GM12878 (cell line): Measurements from ENCODE around the gene GMIP. TPM values are rescaled to one million over a fixed set of nuclear protein-coding genes. Genes with fewer than 3 reads are reported as not detected.

Experiments
- ATAC-seq: fragments of 200-7000 bp; cut with Tn5 transposase; 3 replicates; pipeline ENCODE4 v1.9.1; 2020; ENCODE audit warnings: mild to moderate bottlenecking, moderate library complexity
- BruUV-seq: library from RNA; stranded (reverse); fragments of 400-500 nt; replicated peaks from 2 replicates; lab custom pipeline; 2021; lab: Mats Ljungman, UMichigan
- CTCF ChIA-PET: fragments of 300-600 bp; sonication (Branson Sonifier 250); formaldehyde crosslinking; extraction: SDS; loops from one replicate; lab custom pipeline; 2021; ENCODE audit warnings: inconsistent platforms; lab: Yijun Ruan, JAX
- POLR2A ChIA-PET: fragments of 350-600 bp; formaldehyde crosslinking; extraction: SDS; loops from one replicate; lab custom pipeline; 2021; ENCODE audit warnings: inconsistent platforms; lab: Charles Lee
- RAD21 ChIA-PET: fragments of 300-600 bp; sonication (Branson Sonifier 250); formaldehyde crosslinking; loops from one replicate; lab custom pipeline; 2023; ENCODE audit warnings: antibody characterized with exemption; ENCODE audit not compliant: unreplicated experiment; lab: Charles Lee
- SMC1A ChIA-PET: fragments of 300-600 bp; sonication (Branson Sonifier 250); formaldehyde crosslinking; loops from one replicate; lab custom pipeline; 2023; ENCODE audit not compliant: unreplicated experiment, uncharacterized antibody; lab: Charles Lee
- DNase-seq: peaks from one replicate; pipeline ENCODE4 v3.0.0-alpha.2; 2011; ENCODE audit warnings: low read depth, low spot score
- FAIRE-seq: peaks from 3 replicates; lab custom pipeline; 2011; peaks lifted over from hg19 to GRCh38; lab: Jason Lieb, UNC
- H2AFZ ChIP-seq: 2 replicates; pipeline ENCODE4 v1.6.0; 2011; ENCODE audit warnings: low read depth, low read length, control low read depth; ENCODE audit not compliant: control insufficient read depth
- H3K27ac ChIP-seq: 2 replicates; pipeline ENCODE4 v1.5.1; 2011; ENCODE audit warnings: control low read depth; ENCODE audit not compliant: control insufficient read depth, insufficient read depth
- H3K27me3 ChIP-seq, 2 experiments: replicated peaks in 1 of 2; 2 replicates each; pipeline versions ENCODE4 v1.6.0 to v1.6.1; 2011; ENCODE audit warnings: low read length in 1 of 2; ENCODE audit not compliant: control insufficient read depth in 2 of 2, insufficient read depth in 2 of 2
- H3K36me3 ChIP-seq, 2 experiments: 2 replicates each; pipeline ENCODE4 v1.5.1; 2011; ENCODE audit warnings: low read length in 1 of 2; ENCODE audit not compliant: control insufficient read depth in 2 of 2, insufficient read depth in 2 of 2
- H3K4me1 ChIP-seq: 2 replicates; pipeline ENCODE4 v1.6.1; 2011; ENCODE audit warnings: mild to moderate bottlenecking, low read length, moderate library complexity, mixed read lengths; ENCODE audit not compliant: control insufficient read depth, insufficient read depth
- H3K4me2 ChIP-seq: 2 replicates; pipeline ENCODE4 v1.6.0; 2011; ENCODE audit warnings: control low read depth; ENCODE audit not compliant: control insufficient read depth, insufficient read depth
- H3K4me3 ChIP-seq: fragments of 200-600 bp; sonication (generic); 2 replicates; pipeline ENCODE4 v1.5.1; 2016
- H3K79me2 ChIP-seq: 2 replicates; pipeline ENCODE4 v1.6.0; 2011; ENCODE audit warnings: low read length; ENCODE audit not compliant: control insufficient read depth, insufficient read depth
- H3K9ac ChIP-seq: 2 replicates; pipeline ENCODE4 v1.8.0; 2011; ENCODE audit warnings: low read length, control low read depth, mixed read lengths; ENCODE audit not compliant: control insufficient read depth, insufficient read depth
- H3K9me3 ChIP-seq: replicated peaks from 3 replicates; pipeline ENCODE4 v1.5.1; 2011; ENCODE audit warnings: mild to moderate bottlenecking, low read length; ENCODE audit not compliant: control insufficient read depth, insufficient read depth
- H4K20me1 ChIP-seq: 2 replicates; pipeline ENCODE4 v1.6.0; 2011; ENCODE audit not compliant: control insufficient read depth, insufficient read depth
- ATF2 ChIP-seq: IDR thresholded peaks from 2 replicates; pipeline ENCODE4 v1.6.1; 2012; ENCODE audit warnings: low read length, inconsistent platforms
- BACH1 ChIP-seq: fragments of 450-650 bp; IDR thresholded peaks from 2 replicates; pipeline ENCODE4 v1.6.1; 2017; ENCODE audit warnings: mild to moderate bottlenecking, borderline replicate concordance
- BHLHE40 ChIP-seq, 2 experiments: fragments of 450-650 bp in 1 of 2; IDR thresholded peaks; 2 replicates each; pipeline ENCODE4 v1.6.1; 2011 to 2017; ENCODE audit warnings: low read depth in 2 of 2, borderline replicate concordance in 1 of 2, improper control_type of control experiment in 1 of 2, low read length in 1 of 2, mild to moderate bottlenecking in 1 of 2
- FOS ChIP-seq: IDR thresholded peaks from 3 replicates; pipeline ENCODE4 v1.6.1; 2011; ENCODE audit warnings: borderline replicate concordance; ENCODE audit not compliant: insufficient read length; ENCODE audit errors: extremely low read depth
- FOXM1 ChIP-seq: IDR thresholded peaks from 2 replicates; pipeline ENCODE4 v1.6.1; 2012; ENCODE audit warnings: low read depth, mild to moderate bottlenecking, inconsistent platforms, low read length, moderate library complexity
- HDAC6 ChIP-seq: fragments of 200-600 bp; sonication (generic); IDR thresholded peaks from one replicate; pipeline ENCODE4 v1.8.0; 2017; ENCODE audit warnings: antibody characterized with exemption; ENCODE audit not compliant: unreplicated experiment
- NR2F1 ChIP-seq: fragments of 450-650 bp; conservative IDR thresholded peaks from 2 replicates; pipeline ENCODE4 v1.6.1; 2017; ENCODE audit warnings: mild to moderate bottlenecking
- POLR2A ChIP-seq: IDR thresholded peaks from 2 replicates; pipeline ENCODE4 v1.6.1; 2011; ENCODE audit warnings: low read depth, mild to moderate bottlenecking, low read length
- RCOR1 ChIP-seq: conservative IDR thresholded peaks from 2 replicates; pipeline ENCODE4 v1.6.1; 2012; ENCODE audit warnings: low read depth, low read length, improper control_type of control experiment
- RELA ChIP-seq: fragments of 450-650 bp; IDR thresholded peaks from 2 replicates; pipeline ENCODE4 v1.8.0; 2014; ENCODE audit warnings: borderline replicate concordance; ENCODE audit not compliant: partially characterized antibody
- TCF12 ChIP-seq: IDR thresholded peaks from 2 replicates; pipeline ENCODE4 v1.6.1; 2011; ENCODE audit warnings: low read depth, mild to moderate bottlenecking, low read length
- ZBTB4 ChIP-seq: fragments of 450-650 bp; formaldehyde crosslinking; IDR thresholded peaks from 2 replicates; pipeline ENCODE4 v1.4.0; 2022; ENCODE audit warnings: mild to moderate bottlenecking, moderate library complexity
- WGBS: methylation state at CpG from one replicate; pipeline ENCODE4 v1.1.6; 2016; ENCODE audit warnings: low lambda C conversion rate; ENCODE audit not compliant: insufficient replicate concordance, insufficient coverage; ENCODE audit errors: missing lambda C conversion rate; 5-methylcytosine and 5-hydroxymethylcytosine counted together
- in situ Hi-C: fragments of 300-500 bp; cut with MboI; formaldehyde crosslinking; loops from 9 replicates; pipeline ENCODE4 v1.14.3; 2018; ENCODE audit warnings: mixed read lengths
- intact Hi-C: fragments of 100-400 bp; cut with micrococcal nuclease; formaldehyde crosslinking; loops from one replicate; pipeline ENCODE4 v1.14.2; 2022; ENCODE audit not compliant: unreplicated experiment
- polyA plus RNA-seq, 11 experiments: library from polyadenylated mRNA; depleted of rRNA in 4 of 11; unstranded in 6 of 11; stranded (reverse) in 5 of 11; fragments of >200 nt; fragmentation: Nextera tagmentation in 4 of 11; fragmentation: Illumina TruSeq in 1 of 11; extraction: Ambion mirVana in 4 of 11; extraction: Trizol in 1 of 11; gene quantifications; 1 replicate in 1 of 11; 2 replicates in 10 of 11; pipeline versions ENCODE4 v1.2.1 to v1.2.3, GENCODE V29; 2011 to 2016; ENCODE audit warnings: inconsistent platforms in 2 of 11, missing spikeins in 2 of 11, low read depth in 1 of 11
- total RNA-seq, 4 experiments: library from RNA; depleted of rRNA in 3 of 4; stranded (reverse); fragments of >200 nt in 3 of 4; fragmentation: Illumina TruSeq in 1 of 4; extraction: Trizol in 1 of 4; gene quantifications; 2 replicates each; pipeline versions ENCODE4 v1.2.1 to v1.2.3, GENCODE V29; 2013 to 2021

The GMIP gene
- total and polyA plus RNA-seq, 10 of the 15 experiments (the other 5 are each of a cell fraction or from before 2014, with no cell fraction given): 1.5 to 63.5 (median 22.3) TPM

GRCh38 chr19:19588546-19588945 is 54.9 kb downstream of the GMIP start (continued):
- TF ChIP-seq BHLHE40 (IDR thresholded peaks at IDR 0.05; ENCODE audit: borderline replicate concordance in 1 of 2, low read depth in 2 of 2, low read length in 1 of 2): no peak
- TF ChIP-seq HDAC6: no peak
- no peak for TF ChIP-seq NR2F1
- TF ChIP-seq ATF2: no peak
- TF ChIP-seq RELA: no peak
- no peak for TF ChIP-seq BACH1
- TF ChIP-seq RCOR1: no peak
- TF ChIP-seq TCF12: no peak
- TF ChIP-seq, all 136 proteins: peak for 0

GRCh38 chr19:19587771-19588170 is 55.7 kb downstream of the GMIP start:
- DNase-seq (no peak), ATAC-seq (no peak), FAIRE-seq (no peak)
- 88% methylated on average over 5 of the region's 5 CpGs for WGBS
- no peaks in the 10 kb centered on the region for H3K27me3 ChIP-seq
- H3K9me3 ChIP-seq: no peaks in the 10 kb centered on the region
- no peaks in the 10 kb centered on the region for H4K20me1 ChIP-seq
- RAD21 ChIA-PET: interaction anchor here (0.6 kb wide), 1 partner anchor 133 kb away, joined by 3 read pairs; no protein-coding TSS in a partner anchor
- in situ Hi-C loops (no loop called here), intact Hi-C loops (no loop called here)
- H3K4me2 ChIP-seq: no peak overlapping the region
- no TSS peak for BruUV-seq
- H3K27ac ChIP-seq: no peak overlapping the region
- TF ChIP-seq FOS (no peak), POLR2A (no peak), ZBTB4 (CRISPR knock-in tag) (no peak), FOXM1 (no peak)
- H3K4me3 ChIP-seq: no peak overlapping the region
- H3K36me3 ChIP-seq: peaks cover 0 to 2% of the 10 kb centered on the region in 2 experiments; a peak in 2 of 4 replicates
- CTCF ChIA-PET: interaction anchor here (0.9 to 1.6 kb wide), 2 partner anchors 34 to 56 kb away, joined by 4 to 8 read pairs; no protein-coding TSS in a partner anchor
- no peak overlapping the region for H2AFZ ChIP-seq
- H3K9ac ChIP-seq: no peak overlapping the region
- POLR2A ChIA-PET: interaction anchor here (1.0 kb wide), 1 partner anchor 14 kb away, joined by 3 read pairs; no protein-coding TSS in a partner anchor
- H3K4me1 ChIP-seq: peaks cover 12% of the 10 kb centered on the region
- SMC1A ChIA-PET: no interaction called here
- H3K79me2 ChIP-seq: no peaks in the 10 kb centered on the region
